ENCODE data around the gene CCDC188.

- no peak for TF ChIP-seq POLR2A (IDR thresholded peaks at IDR 0.05)
- TF ChIP-seq, protein P1, sequence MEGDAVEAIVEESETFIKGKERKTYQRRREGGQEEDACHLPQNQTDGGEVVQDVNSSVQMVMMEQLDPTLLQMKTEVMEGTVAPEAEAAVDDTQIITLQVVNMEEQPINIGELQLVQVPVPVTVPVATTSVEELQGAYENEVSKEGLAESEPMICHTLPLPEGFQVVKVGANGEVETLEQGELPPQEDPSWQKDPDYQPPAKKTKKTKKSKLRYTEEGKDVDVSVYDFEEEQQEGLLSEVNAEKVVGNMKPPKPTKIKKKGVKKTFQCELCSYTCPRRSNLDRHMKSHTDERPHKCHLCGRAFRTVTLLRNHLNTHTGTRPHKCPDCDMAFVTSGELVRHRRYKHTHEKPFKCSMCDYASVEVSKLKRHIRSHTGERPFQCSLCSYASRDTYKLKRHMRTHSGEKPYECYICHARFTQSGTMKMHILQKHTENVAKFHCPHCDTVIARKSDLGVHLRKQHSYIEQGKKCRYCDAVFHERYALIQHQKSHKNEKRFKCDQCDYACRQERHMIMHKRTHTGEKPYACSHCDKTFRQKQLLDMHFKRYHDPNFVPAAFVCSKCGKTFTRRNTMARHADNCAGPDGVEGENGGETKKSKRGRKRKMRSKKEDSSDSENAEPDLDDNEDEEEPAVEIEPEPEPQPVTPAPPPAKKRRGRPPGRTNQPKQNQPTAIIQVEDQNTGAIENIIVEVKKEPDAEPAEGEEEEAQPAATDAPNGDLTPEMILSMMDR (IDR thresholded peaks at IDR 0.05), result no peak
These were observed 30.5 kb upstream of the CCDC188 start for GRCh38 chr22:20181194-20181883.

All from adrenal gland (tissue), 5 donors.